Left lung (tissue), 10 donors: ENCODE measurements around the gene EFNA5. TPM values are rescaled to one million over a fixed set of nuclear protein-coding genes. Genes with fewer than 3 reads are reported as not detected.

Experiments
- ATAC-seq: fragments of 200-7000 bp; cut with Tn5 transposase; one replicate; pipeline ENCODE4 v1.9.1; 2020; ENCODE audit warnings: moderate library complexity
- DNase-seq, 4 donors: peaks; one replicate each; pipeline ENCODE4 v3.0.0-alpha.2; 2013 to 2020
- H3K27ac ChIP-seq, 2 donors: fragments of 200-600 bp; sonication (generic) in 1 of 2; one replicate each; pipeline versions ENCODE4 v1.5.0 to v1.8.0; 2020 to 2021
- H3K27me3 ChIP-seq, 2 donors: fragments of 200-600 bp; sonication (generic) in 1 of 2; one replicate each; pipeline versions ENCODE4 v1.5.0 to v1.8.0; 2020 to 2021
- H3K36me3 ChIP-seq, 2 donors: fragments of 200-600 bp; sonication (generic) in 1 of 2; one replicate each; pipeline versions ENCODE4 v1.5.0 to v1.8.0; 2020 to 2021
- H3K4me1 ChIP-seq, 2 donors: fragments of 200-600 bp; one replicate each; pipeline ENCODE4 v1.8.0; 2021
- H3K4me3 ChIP-seq, 2 donors: fragments of 200-600 bp; sonication (generic) in 1 of 2; one replicate each; pipeline versions ENCODE4 v1.5.0 to v1.8.0; 2020 to 2021; ENCODE audit warnings: mild to moderate bottlenecking in 1 of 2
- H3K9me3 ChIP-seq, 2 donors: fragments of 200-600 bp; sonication (generic) in 1 of 2; one replicate each; pipeline versions ENCODE4 v1.5.0 to v1.8.0; 2020 to 2021
- CTCF ChIP-seq, 2 donors: fragments of 200-600 bp; sonication (generic) in 1 of 2; IDR thresholded peaks; one replicate each; pipeline versions ENCODE4 v1.5.0 to v1.8.0; 2021; ENCODE audit warnings: antibody characterized with exemption in 2 of 2
- intact Hi-C, 2 donors: fragments of 100-400 bp; cut with DNase I; formaldehyde crosslinking; loops; one replicate each; pipeline versions ENCODE4 v1.11.2 to v1.14.2; 2022
- polyA plus RNA-seq, 6 donors: library from polyadenylated mRNA; unstranded; fragments of 120-200 nt; gene quantifications; one replicate each; pipeline ENCODE4 v1.2.1, GENCODE V29; 2013; ENCODE audit not compliant: insufficient read length in 6 of 6
- total RNA-seq, 2 donors: library from RNA; stranded (reverse); fragmentation: NEBNext Ultra II Directional; extraction: Animal tissue kit (Norgen Biotek cat#: 25700); gene quantifications; one replicate each; pipeline ENCODE4 v1.2.1, GENCODE V29; 2021
- donor health status: DM: no; HTN: yes; CAD: no.
- donor health status: DM: no; HTN: no; CAD: no.

The EFNA5 gene
- total and polyA plus RNA-seq, 8 donors: 8.8 to 28.3 (median 22.8) TPM

DNA sequence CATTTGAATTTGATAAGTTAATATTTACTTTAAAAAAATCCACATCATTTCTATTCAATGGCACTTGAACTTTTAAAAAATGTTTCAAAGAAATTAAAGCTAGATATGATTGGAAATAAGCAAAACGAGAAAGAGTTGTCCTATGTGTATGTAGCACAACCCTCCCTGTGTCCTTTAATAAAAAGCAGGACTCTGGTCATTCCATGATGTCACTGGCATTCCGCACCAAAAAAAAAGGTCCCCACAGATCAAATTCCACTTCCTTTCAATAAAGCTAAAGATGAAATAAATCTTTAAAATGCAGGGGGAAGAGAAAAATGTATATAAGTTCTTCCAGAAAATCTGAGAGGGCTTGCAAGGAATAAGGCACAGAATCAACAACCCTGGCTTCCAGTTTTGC lies 103.8 kb downstream of the EFNA5 start:
- Histone ChIP-seq H3K4me1 (peaks cover 5 to 12% of the 10 kb centered on the region in 2 donors), H3K27me3 (no peaks in the 10 kb centered on the region), H3K4me3 (no peak overlapping the region), H3K9me3 (no peaks in the 10 kb centered on the region), H3K27ac (no peak overlapping the region), H3K36me3 (no peaks in the 10 kb centered on the region)
- ATAC-seq (no peak), DNase-seq (no peak)
- intact Hi-C loops: no loop called here
- no peak for TF ChIP-seq CTCF (IDR thresholded peaks at IDR 0.05)

DNA sequence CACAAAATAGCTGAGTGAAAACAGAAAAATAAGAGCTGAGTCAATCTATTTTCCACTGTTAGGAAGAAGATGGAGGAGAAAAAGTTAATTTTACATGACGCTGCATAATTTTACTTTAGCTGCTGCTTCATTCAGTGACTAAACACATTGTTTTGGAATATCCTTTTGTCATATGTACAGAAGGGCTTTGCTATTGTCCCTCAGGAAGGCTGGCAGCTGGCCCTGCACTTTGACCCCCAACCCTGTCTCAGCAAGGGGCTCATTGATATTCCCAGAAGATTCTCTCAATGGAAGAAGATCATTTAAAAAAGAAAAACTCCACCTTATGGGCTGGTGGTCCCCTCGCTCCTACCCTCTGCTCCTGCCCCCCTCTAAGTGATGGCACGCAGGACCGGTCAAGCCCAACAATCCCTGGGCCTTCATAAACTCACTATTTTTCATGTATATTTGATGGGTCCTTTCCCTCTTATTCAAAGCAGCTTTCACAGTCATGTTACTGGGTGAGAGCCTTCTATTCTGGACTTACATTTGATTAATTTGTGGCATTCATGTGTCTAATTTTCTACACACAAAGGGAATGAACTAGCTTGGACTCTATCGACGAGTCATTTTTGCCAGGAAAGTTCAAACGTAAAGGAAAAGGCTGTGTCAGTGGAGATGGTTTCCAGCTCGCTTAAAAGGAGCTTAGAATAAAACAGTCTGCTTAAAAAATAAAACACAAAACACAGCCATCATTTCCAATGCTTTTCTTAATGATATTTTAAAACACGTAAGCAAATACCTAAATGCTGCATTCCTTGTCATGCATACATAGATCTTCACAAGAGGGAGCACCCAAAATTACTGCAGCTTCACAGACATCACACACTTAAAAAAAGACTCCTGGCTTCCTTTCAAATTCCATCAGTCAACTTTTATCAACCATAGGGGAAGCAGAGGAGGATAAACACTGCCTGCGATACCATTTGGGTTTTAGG lies 104.7 kb downstream of the EFNA5 start:
- DNase-seq (no peak), ATAC-seq (no peak)
- Histone ChIP-seq H3K36me3 (no peaks in the 10 kb centered on the region), H3K9me3 (no peaks in the 10 kb centered on the region), H3K27ac (no peak overlapping the region), H3K27me3 (no peaks in the 10 kb centered on the region), H3K4me3 (no peak overlapping the region), H3K4me1 (peaks cover 0 to 3% of the 10 kb centered on the region in 2 donors)
- TF ChIP-seq CTCF (IDR thresholded peaks at IDR 0.05): no peak
- intact Hi-C loops: no loop called here

DNA sequence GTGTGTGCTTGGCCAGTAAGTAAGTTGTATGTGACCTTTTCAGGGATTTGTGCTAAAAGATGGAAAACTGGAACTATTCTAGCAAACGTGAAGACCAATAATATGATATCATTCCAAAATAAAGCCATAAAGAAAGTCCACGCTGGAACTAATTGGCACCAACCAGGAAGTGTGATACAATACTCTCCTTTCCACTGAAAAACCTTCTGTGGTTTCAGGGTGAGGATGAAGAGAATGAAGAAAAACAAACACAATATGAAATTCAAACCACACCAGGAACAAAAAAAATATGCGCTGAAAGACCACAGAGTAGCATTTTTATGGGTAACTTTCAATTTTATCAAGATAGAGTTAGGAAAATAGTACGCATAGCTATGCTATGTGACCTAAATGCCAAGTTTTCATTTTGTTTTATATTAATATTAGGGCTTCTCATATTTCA lies 105.8 kb downstream of the EFNA5 start:
- no peak for TF ChIP-seq CTCF (IDR thresholded peaks at IDR 0.05)
- H3K27ac ChIP-seq: no peak overlapping the region
- H3K27me3 ChIP-seq: no peaks in the 10 kb centered on the region
- no peak overlapping the region for H3K4me3 ChIP-seq
- H3K36me3 ChIP-seq: no peaks in the 10 kb centered on the region
- DNase-seq (no peak), ATAC-seq (no peak)
- intact Hi-C loops: no loop called here
- no peaks in the 10 kb centered on the region for H3K9me3 ChIP-seq
- H3K4me1 ChIP-seq: no peaks in the 10 kb centered on the region

GRCh38 chr5:107563959-107564544 lies 106.7 kb downstream of the EFNA5 start:
- DNase-seq: no peak
- ATAC-seq: no peak
- Histone ChIP-seq H3K4me3 (no peak overlapping the region), H3K27ac (no peak overlapping the region), H3K36me3 (no peaks in the 10 kb centered on the region), H3K27me3 (no peaks in the 10 kb centered on the region), H3K4me1 (no peaks in the 10 kb centered on the region), H3K9me3 (no peaks in the 10 kb centered on the region)
- no peak for TF ChIP-seq CTCF (IDR thresholded peaks at IDR 0.05)
- intact Hi-C loops: no loop called here

- Histone ChIP-seq H3K9me3 (no peaks in the 10 kb centered on the region), H3K27ac (no peak overlapping the region), H3K36me3 (no peaks in the 10 kb centered on the region), H3K27me3 (no peaks in the 10 kb centered on the region), H3K4me1 (no peaks in the 10 kb centered on the region), H3K4me3 (no peak overlapping the region)
- no peak for DNase-seq
- ATAC-seq: no peak
- no peak for TF ChIP-seq CTCF (IDR thresholded peaks at IDR 0.05)
- intact Hi-C loops: no loop called here
These were observed 110.4 kb downstream of the EFNA5 start for GRCh38 chr5:107560377-107560776.
